Left colon (tissue), 2 donors: Measurements from ENCODE around the gene SHISAL2A. TPM values are rescaled to one million over a fixed set of nuclear protein-coding genes. Genes with fewer than 3 reads are reported as not detected.
A peak's percentile ranks its signal among the peaks of the same experiment; 100 is the strongest.

Source experiments
- ATAC-seq: fragments of 200-7000 bp; cut with Tn5 transposase; one replicate; pipeline ENCODE4 v1.9.1; 2020; ENCODE audit warnings: mild to moderate bottlenecking, moderate library complexity
- DNase-seq, 2 donors: peaks; one replicate each; pipeline ENCODE4 v3.0.0-alpha.2; 2020
- intact Hi-C, 2 donors: fragments of 100-400 bp; cut with DNase I in 1 of 2; cut with micrococcal nuclease in 1 of 2; formaldehyde crosslinking; loops; one replicate each; pipeline versions ENCODE4 v1.11.2 to v1.14.0; 2022; cut with DNase I, micrococcal nuclease
- long read RNA-seq: library from polyadenylated mRNA; unstranded; transcript quantifications from one replicate; pipeline ENCODE4 v2.0.0, GENCODE V29; 2021
- total RNA-seq, 2 donors: library from RNA; stranded (reverse); fragmentation: NEBNext Ultra II Directional; extraction: Animal tissue kit (Norgen Biotek cat#: 25700); gene quantifications; one replicate each; pipeline ENCODE4 v1.2.1, GENCODE V29; 2021
- donor health status: DM: no; HTN: no; CAD: no.
- donor health status: DM: yes; HTN: yes; CAD: no.

SHISAL2A gene
- total RNA-seq = under 1 TPM; 0.34 to 0.45 TPM
- long read RNA-seq = 0 reads

GRCh38 chr1:52632732-52633290 lies at the start of gene SHISAL2A:
Gene SHISAL2A, plus strand, starts transcription at chr1:52633168. Its CDS starts 326 bp downstream, at chr1:52633494.
- intact Hi-C loops = no loop called here
- peak; percentile 62 for ATAC-seq
- DNase-seq = peak in 1 of 2 donors; percentile 63

DNA sequence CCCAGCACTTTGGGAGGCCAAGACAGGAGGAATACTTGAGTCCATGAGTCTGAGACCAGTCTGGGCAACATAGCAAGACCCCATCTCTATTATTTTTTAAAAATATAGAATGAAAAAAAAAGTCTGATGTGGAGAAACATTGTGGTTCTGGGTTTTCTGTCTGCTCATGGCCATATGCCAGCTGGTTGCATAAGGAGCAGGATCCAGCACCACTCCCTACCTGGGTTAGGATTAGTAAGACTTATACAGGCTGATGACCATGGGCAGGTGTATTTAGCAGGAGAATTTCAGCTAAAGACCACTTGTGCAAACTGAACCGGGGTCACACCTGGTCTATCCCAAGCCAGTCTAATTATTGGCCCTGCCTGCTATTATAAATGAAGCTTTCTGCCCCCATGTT lies 47.5 kb upstream of the SHISAL2A start:
- ATAC-seq = no peak
- intact Hi-C loops = no loop called here

DNA sequence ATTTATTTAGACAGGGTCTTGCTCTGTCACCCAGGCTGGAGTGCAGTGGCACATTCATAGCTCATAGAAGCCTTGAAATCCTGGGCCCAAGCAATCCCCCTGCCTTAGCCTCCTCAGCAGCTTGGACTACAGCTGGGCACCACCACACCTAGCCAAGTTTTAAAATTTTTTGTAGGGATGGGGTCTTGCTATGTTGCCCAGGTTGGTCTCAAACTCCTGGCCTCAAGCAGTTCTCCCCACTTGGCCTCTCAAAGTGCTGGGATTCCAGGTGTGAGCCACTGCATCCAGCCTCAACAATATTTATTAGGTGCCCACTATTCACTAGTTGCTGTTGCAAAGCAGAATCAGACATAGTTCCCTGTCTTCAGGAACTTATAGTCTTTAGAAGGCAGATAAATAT lies 44.9 kb upstream of the SHISAL2A start:
- no peak for ATAC-seq
- intact Hi-C loops = no loop called here
- DNase-seq = no peak

More for the DNA sequence above, 47.5 kb upstream of the SHISAL2A start:
- DNase-seq = no peak

DNA sequence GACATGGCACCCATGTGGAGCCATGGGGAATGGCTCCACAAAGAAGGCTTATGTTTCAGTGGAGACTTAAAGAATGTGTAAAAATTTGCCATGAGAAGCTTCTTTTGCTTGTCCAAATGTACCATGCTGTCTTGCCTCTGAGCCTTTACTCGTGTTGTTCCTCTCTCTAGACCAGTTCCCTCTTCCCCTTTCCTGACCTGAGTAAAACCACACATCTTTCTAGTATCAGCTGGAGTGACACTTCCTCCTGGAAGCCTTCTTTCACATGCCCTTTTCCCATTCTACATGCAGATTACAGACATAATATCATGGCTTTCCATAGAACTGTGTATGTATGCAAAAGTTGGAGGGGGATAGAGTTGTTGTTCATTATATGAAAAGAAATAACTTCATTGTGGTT lies 44.4 kb upstream of the SHISAL2A start:
- ATAC-seq = no peak
- intact Hi-C loops = no loop called here
- no peak for DNase-seq

DNA sequence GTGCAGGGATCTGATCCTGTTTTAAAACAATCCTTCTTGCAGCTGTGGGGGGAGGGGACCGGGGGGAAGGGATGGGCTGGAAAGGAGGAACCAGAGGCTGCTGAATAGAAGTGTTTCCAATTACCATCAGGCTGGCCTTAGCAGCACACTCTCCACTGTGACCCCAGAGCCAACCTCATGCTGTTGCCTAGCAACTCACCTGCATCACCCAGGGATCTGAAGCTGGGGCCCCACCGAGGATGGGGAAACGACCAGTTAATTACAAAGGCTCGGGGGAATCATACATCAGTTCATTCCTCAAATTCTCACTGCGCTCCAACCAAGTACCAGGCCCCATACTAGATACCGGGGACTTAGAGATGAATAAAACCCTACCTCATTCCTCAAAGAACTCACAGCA lies 42.7 kb upstream of the SHISAL2A start:
- intact Hi-C loops = no loop called here
- ATAC-seq (no peak), DNase-seq (no peak)

GRCh38 chr1:52592637-52593323 lies 40.2 kb upstream of the SHISAL2A start:
- intact Hi-C loops = no loop called here
- DNase-seq (no peak), ATAC-seq (no peak)

- intact Hi-C loops = no loop called here
- no peak for ATAC-seq
Observed at GRCh38 chr1:52593495-52593894, 39.5 kb upstream of the SHISAL2A start.

DNA sequence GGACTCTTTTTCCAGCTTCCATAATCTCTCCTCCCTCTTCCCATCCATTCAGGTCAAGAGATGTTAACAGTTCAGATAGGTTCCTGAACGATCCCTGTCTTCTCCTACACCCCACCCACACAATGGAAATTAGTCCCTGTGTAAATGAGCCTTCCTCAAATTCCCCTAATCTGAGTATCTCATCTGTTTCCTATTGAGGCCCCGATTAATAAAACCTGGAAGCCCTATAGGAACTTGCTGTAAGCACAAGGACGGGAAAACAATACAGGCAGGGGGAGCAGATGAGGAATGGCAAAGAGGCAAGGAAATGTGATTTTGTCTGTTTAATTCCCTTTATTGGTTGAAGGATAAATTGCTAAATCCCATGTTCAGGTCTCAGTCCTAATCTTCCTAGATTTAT lies 37.9 kb upstream of the SHISAL2A start:
- DNase-seq (no peak), ATAC-seq (no peak)
- intact Hi-C loops = no loop called here

More at GRCh38 chr1:52593495-52593894, 39.5 kb upstream of the SHISAL2A start:
- DNase-seq = no peak

DNA sequence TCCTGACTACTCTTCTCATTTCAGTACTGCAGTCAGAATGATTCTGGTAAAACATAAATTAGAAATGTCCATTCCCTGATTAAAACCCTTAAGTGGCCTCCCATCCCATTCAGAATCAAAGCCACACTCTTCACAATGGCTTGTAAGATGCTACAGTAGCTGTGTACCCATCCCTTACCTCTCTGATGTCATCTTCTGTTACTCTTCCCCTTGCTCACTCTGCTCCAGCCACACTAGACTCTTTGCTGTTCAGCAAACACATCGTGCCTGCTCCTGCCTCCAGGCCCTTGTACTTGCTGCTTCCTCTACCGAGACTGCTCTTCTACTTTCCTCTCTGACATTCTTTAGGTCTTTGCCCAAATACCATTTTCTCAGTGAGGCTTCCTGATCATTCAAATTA lies 35.1 kb upstream of the SHISAL2A start:
- DNase-seq (no peak), ATAC-seq (no peak)
- intact Hi-C loops = no loop called here

DNA sequence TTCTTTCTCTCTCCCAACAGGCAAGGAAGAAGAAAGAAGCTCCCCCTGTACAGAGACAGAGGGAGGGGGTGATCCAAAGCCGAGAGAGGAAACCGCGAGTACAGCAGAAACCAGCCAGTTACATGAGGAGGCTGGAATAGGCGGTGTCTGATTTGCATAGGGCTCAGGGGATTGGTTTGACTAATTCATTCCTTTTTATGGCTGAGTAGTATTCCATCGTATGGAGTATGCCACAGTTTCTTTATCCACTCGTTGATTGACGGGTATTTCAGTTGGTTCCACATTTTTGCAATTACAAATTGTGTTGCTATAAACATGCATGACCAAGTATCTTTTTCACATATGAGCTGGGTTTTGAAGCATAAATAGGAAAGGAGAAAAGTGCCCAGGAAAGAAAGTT lies 34.2 kb upstream of the SHISAL2A start:
- DNase-seq (no peak), ATAC-seq (no peak)
- intact Hi-C loops = no loop called here

- intact Hi-C loops = no loop called here
- ATAC-seq (no peak), DNase-seq (no peak)
Observed at GRCh38 chr1:52599236-52599635, 33.7 kb upstream of the SHISAL2A start.

GRCh38 chr1:52600533-52601179 lies 32.3 kb upstream of the SHISAL2A start:
- intact Hi-C loops = no loop called here
- DNase-seq = no peak
- no peak for ATAC-seq

GRCh38 chr1:52601519-52601918 lies 31.4 kb upstream of the SHISAL2A start:
- ATAC-seq (no peak), DNase-seq (no peak)
- intact Hi-C loops = no loop called here

- intact Hi-C loops = no loop called here
- peak; percentile 39 to 52 for DNase-seq
- peak; percentile 62 for ATAC-seq
Observed at GRCh38 chr1:52601991-52602855, 30.7 kb upstream of the SHISAL2A start, which contains the start of gene GPX7. Gene GPX7, plus strand, starts transcription at chr1:52602371. Its CDS starts 39 bp downstream, at chr1:52602410.

DNA sequence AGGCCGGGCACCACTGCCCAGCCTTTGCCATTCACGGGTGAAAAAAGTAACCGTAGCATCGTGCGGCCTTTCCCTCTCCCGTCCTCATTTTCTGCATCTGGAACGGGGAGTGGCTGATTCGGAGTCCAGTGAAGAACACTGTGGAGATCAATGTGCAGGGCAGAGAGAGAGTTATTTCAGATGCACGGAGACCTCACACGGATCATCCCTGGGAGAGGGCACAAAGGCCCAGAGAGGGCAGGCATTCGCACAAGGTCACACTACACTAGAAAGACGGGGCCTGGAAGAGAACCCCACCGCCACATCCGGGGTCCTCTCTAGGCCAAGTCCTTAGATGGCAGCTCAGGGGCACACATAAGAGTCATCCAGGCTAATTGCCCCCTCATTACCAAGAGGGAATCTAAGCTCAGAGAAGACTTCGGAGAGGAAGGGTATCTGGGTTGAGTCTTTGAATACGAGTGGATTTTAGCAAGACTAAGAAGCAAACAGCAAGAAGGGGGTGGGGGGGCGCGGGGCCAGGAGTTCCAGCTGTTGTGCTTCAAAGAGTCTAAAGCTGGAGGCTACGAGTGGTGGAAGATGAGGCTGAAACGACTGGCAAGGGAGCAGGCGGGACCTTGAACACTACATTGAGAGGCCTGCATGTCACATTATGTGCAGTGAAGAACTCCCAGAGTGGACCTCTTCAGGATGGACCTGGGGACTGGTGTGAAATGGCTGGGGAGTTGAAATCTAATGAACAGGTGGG lies 29.9 kb upstream of the SHISAL2A start:
- DNase-seq (peak in 1 of 2 donors; percentile 11), ATAC-seq (no peak)
- intact Hi-C loops = no loop called here

GRCh38 chr1:52603630-52604029 lies 29.3 kb upstream of the SHISAL2A start:
- no peak for ATAC-seq
- intact Hi-C loops = no loop called here
- DNase-seq = no peak

- DNase-seq = no peak
- no peak for ATAC-seq
- intact Hi-C loops = no loop called here
Observed at GRCh38 chr1:52604063-52604770, 28.8 kb upstream of the SHISAL2A start.
